Epithelial cell of esophagus (primary cell): Measurements from ENCODE around the gene UCMA.

ENCODE experiments used
- DNase-seq: peaks from one replicate; pipeline ENCODE4 v3.0.0; 2010; ENCODE audit warnings: low read depth
- H3K4me3 ChIP-seq: 2 replicates; pipeline ENCODE4 v1.5.1; 2011; ENCODE audit warnings: mild to moderate bottlenecking, low read length, control low read depth
- TF ChIP-seq, protein P1 (sequence below): IDR thresholded peaks from 2 replicates; pipeline ENCODE4 v1.5.1; 2011; ENCODE audit warnings: low read depth, mild to moderate bottlenecking, low read length, control low read depth, inconsistent platforms; ENCODE audit not compliant: insufficient read depth; ENCODE audit errors: missing control alignments

UCMA gene

DNA sequence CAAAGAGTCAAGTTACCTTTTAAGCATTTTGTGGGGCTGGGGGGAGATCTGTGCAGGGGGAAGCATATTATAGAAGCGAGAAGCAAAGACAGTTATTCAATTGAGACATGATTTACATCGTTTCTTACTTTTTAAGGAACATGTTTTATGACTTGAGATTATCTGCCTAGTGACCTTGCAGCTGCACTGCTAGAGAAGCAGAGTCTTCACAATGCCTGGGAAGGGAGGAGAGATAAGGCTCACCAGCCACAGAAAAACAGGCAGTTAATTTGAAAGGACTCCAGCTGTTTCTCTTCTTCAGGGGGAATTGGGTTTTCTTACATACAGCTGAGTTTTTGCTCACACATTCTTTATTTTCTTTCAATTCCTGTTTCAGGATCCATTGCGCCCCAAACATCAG is 34.7 kb upstream of the UCMA start:
- TF ChIP-seq, protein P1, sequence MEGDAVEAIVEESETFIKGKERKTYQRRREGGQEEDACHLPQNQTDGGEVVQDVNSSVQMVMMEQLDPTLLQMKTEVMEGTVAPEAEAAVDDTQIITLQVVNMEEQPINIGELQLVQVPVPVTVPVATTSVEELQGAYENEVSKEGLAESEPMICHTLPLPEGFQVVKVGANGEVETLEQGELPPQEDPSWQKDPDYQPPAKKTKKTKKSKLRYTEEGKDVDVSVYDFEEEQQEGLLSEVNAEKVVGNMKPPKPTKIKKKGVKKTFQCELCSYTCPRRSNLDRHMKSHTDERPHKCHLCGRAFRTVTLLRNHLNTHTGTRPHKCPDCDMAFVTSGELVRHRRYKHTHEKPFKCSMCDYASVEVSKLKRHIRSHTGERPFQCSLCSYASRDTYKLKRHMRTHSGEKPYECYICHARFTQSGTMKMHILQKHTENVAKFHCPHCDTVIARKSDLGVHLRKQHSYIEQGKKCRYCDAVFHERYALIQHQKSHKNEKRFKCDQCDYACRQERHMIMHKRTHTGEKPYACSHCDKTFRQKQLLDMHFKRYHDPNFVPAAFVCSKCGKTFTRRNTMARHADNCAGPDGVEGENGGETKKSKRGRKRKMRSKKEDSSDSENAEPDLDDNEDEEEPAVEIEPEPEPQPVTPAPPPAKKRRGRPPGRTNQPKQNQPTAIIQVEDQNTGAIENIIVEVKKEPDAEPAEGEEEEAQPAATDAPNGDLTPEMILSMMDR, result no peak
- DNase-seq, result no peak
- H3K4me3 ChIP-seq, result no peak overlapping the region

GRCh38 chr10:13268310-13268709 is 34.1 kb upstream of the UCMA start:
- TF ChIP-seq, protein P1, result no peak
- H3K4me3 ChIP-seq, result no peak overlapping the region
- no peak for DNase-seq

GRCh38 chr10:13263591-13263990 is 29.4 kb upstream of the UCMA start:
- H3K4me3 ChIP-seq, result no peak overlapping the region
- DNase-seq, result no peak
- TF ChIP-seq, protein P1, result no peak

- H3K4me3 ChIP-seq, result no peak overlapping the region
- TF ChIP-seq, protein P1, result no peak
- no peak for DNase-seq
Observed at GRCh38 chr10:13262433-13262832, 28.3 kb upstream of the UCMA start.

- DNase-seq, result no peak
- TF ChIP-seq, protein P1, result no peak
- H3K4me3 ChIP-seq, result no peak overlapping the region
Observed at GRCh38 chr10:13257621-13258140, 23.5 kb upstream of the UCMA start.

- H3K4me3 ChIP-seq, result no peak overlapping the region
- TF ChIP-seq, protein P1, result no peak
- DNase-seq, result no peak
Observed at GRCh38 chr10:13256627-13257026, 22.5 kb upstream of the UCMA start.

DNA sequence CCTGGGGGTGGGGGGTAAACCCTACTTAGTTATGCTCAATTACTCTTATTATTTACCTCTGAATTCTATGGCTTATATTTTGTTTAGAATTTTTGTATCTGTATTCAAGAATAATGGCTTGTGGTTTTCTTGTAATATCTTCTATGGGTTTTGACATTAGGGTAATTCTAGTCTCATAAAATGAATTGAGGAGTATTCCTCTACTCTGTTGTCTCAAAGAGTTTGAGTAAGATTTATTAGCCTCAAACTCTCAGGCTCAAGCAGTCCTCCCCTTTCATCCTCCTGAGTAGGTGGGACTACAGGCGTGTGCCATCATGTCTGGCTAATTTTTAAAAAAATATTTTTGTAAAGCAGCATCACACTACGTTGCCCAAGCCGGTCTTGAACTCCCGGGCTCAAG is 19.6 kb upstream of the UCMA start:
- H3K4me3 ChIP-seq, result no peak overlapping the region
- TF ChIP-seq, protein P1, result no peak
- no peak for DNase-seq
